BE2C (cell line): Measurements from ENCODE around the gene NSD2.

ENCODE experiments used
- DNase-seq: peaks from one replicate; pipeline ENCODE4 v3.0.0-alpha.2; 2020
- H3K27me3 ChIP-seq: fragments of 250-450 bp; sonication (Bioruptor Pico); 2 replicates; pipeline ENCODE4 v1.5.1; 2020; ENCODE audit warnings: mild to moderate bottlenecking
- H3K36me3 ChIP-seq: fragments of 250-450 bp; sonication (Bioruptor Pico); 2 replicates; pipeline ENCODE4 v1.5.1; 2020; ENCODE audit warnings: mild to moderate bottlenecking
- H3K4me1 ChIP-seq: fragments of 250-450 bp; sonication (Bioruptor Pico); 2 replicates; pipeline ENCODE4 v1.5.1; 2020
- H3K4me3 ChIP-seq: 2 replicates; pipeline ENCODE4 v1.5.1; 2011; ENCODE audit warnings: low read depth, low read length
- H3K9me3 ChIP-seq: fragments of 250-450 bp; sonication (Bioruptor Pico); 2 replicates; pipeline ENCODE4 v1.5.1; 2020
- CTCF ChIP-seq: IDR thresholded peaks from 2 replicates; pipeline ENCODE4 v1.5.1; 2012; ENCODE audit warnings: mild to moderate bottlenecking, low read depth, low read length

NSD2 gene

GRCh38 chr4:1978741-1979476, 107.7 kb downstream of the NSD2 start:
- no peak for TF ChIP-seq CTCF
- Histone ChIP-seq H3K4me1 (peaks cover 4% of the 10 kb centered on the region), H3K9me3 (no peaks in the 10 kb centered on the region), H3K4me3 (no peak overlapping the region), H3K36me3 (peaks cover 98% of the 10 kb centered on the region), H3K27me3 (no peaks in the 10 kb centered on the region)
- DNase-seq, result no peak

- peaks cover 98% of the 10 kb centered on the region for H3K36me3 ChIP-seq
- DNase-seq, result no peak
- H3K27me3 ChIP-seq, result no peaks in the 10 kb centered on the region
- TF ChIP-seq CTCF, result no peak
- H3K9me3 ChIP-seq, result no peaks in the 10 kb centered on the region
- H3K4me3 ChIP-seq, result no peak overlapping the region
- H3K4me1 ChIP-seq, result peaks cover 12% of the 10 kb centered on the region
Measured at GRCh38 chr4:1979477-1980196, 108.4 kb downstream of the NSD2 start.

- DNase-seq, result no peak
- no peak for TF ChIP-seq CTCF
- Histone ChIP-seq H3K4me1 (peaks cover 18% of the 10 kb centered on the region), H3K4me3 (no peak overlapping the region), H3K27me3 (no peaks in the 10 kb centered on the region), H3K36me3 (peaks cover 98% of the 10 kb centered on the region), H3K9me3 (no peaks in the 10 kb centered on the region)
Measured at GRCh38 chr4:1980561-1981041, 109.4 kb downstream of the NSD2 start.

- no peak for DNase-seq
- no peak overlapping the region for H3K4me3 ChIP-seq
- no peaks in the 10 kb centered on the region for H3K9me3 ChIP-seq
- H3K27me3 ChIP-seq, result no peaks in the 10 kb centered on the region
- H3K4me1 ChIP-seq, result peaks cover 18% of the 10 kb centered on the region
- TF ChIP-seq CTCF, result no peak
- peaks cover 98% of the 10 kb centered on the region for H3K36me3 ChIP-seq
Measured at GRCh38 chr4:1981251-1982058, 110.3 kb downstream of the NSD2 start.

GRCh38 chr4:1982124-1983052, 111.2 kb downstream of the NSD2 start:
- no peak overlapping the region for H3K4me3 ChIP-seq
- TF ChIP-seq CTCF, result no peak
- DNase-seq, result no peak
- H3K27me3 ChIP-seq, result no peaks in the 10 kb centered on the region
- H3K4me1 ChIP-seq, result peaks cover 18% of the 10 kb centered on the region
- H3K9me3 ChIP-seq, result no peaks in the 10 kb centered on the region
- H3K36me3 ChIP-seq, result peaks cover 98% of the 10 kb centered on the region
